Smooth muscle cell (in vitro differentiated cells): ENCODE results near the gene PKHD1. TPM values are rescaled to one million over a fixed set of nuclear protein-coding genes. Genes with fewer than 3 reads are reported as not detected.
A peak's percentile ranks its signal among the peaks of the same experiment; 100 is the strongest.

Experiments
- DNase-seq: peaks from one replicate; lab custom pipeline; 2025; ENCODE audit not compliant: unreplicated experiment; lab: John Stamatoyannopoulos, UW
- H2AFZ ChIP-seq: fragments of 200-600 bp; sonication (generic); 2 replicates; pipeline ENCODE4 v1.6.0; 2016; ENCODE audit warnings: antibody characterized with exemption, low read depth, mild to moderate bottlenecking
- H3F3A ChIP-seq: fragments of 200-600 bp; sonication (generic); 2 replicates; pipeline ENCODE4 v1.6.0; 2017; ENCODE audit warnings: antibody characterized with exemption, low read depth
- H3K27ac ChIP-seq: fragments of 200-600 bp; sonication (generic); 2 replicates; pipeline ENCODE4 v1.5.1; 2016; ENCODE audit warnings: low read depth, mild to moderate bottlenecking
- H3K27me3 ChIP-seq: fragments of 200-600 bp; sonication (generic); 2 replicates; pipeline ENCODE4 v1.6.1; 2016; ENCODE audit warnings: low read depth, mild to moderate bottlenecking
- H3K36me3 ChIP-seq: fragments of 200-600 bp; sonication (generic); 2 replicates; pipeline ENCODE4 v1.5.1; 2016; ENCODE audit warnings: low read depth
- H3K4me1 ChIP-seq: fragments of 200-600 bp; sonication (generic); 2 replicates; pipeline ENCODE4 v1.5.1; 2016; ENCODE audit warnings: low read depth
- H3K4me2 ChIP-seq: fragments of 200-600 bp; sonication (generic); 2 replicates; pipeline ENCODE4 v1.6.0; 2016; ENCODE audit warnings: mild to moderate bottlenecking
- H3K4me3 ChIP-seq: fragments of 200-600 bp; sonication (generic); 2 replicates; pipeline ENCODE4 v1.5.1; 2016; ENCODE audit warnings: mild to moderate bottlenecking
- H3K79me2 ChIP-seq: fragments of 200-600 bp; sonication (generic); 2 replicates; pipeline ENCODE4 v1.6.0; 2016; ENCODE audit warnings: low read depth, mild to moderate bottlenecking
- H3K9ac ChIP-seq: fragments of 200-600 bp; sonication (generic); 2 replicates; pipeline ENCODE4 v1.6.0; 2016; ENCODE audit warnings: low read depth
- H3K9me3 ChIP-seq: fragments of 200-600 bp; sonication (generic); replicated peaks from 2 replicates; pipeline ENCODE4 v1.5.1; 2016; ENCODE audit warnings: low read depth
- H4K20me1 ChIP-seq: fragments of 200-600 bp; sonication (generic); 2 replicates; pipeline ENCODE4 v1.6.0; 2016; ENCODE audit warnings: low read depth
- WGBS: methylation state at CpG from one replicate; pipeline ENCODE4 v1.1.7; 2016; ENCODE audit warnings: low lambda C conversion rate; 5-methylcytosine and 5-hydroxymethylcytosine counted together
- polyA plus RNA-seq: library from polyadenylated mRNA; unstranded; fragments of >200 nt; fragmentation: Nextera tagmentation; extraction: Ambion mirVana; gene quantifications from 2 replicates; pipeline ENCODE4 v1.2.1, GENCODE V29; 2016
- total RNA-seq: library from RNA; depleted of rRNA; stranded (reverse); fragments of >200 nt; gene quantifications from 2 replicates; pipeline ENCODE4 v1.2.3, GENCODE V29; 2014
- TF ChIP-seq, protein P1 (sequence below): fragments of 200-600 bp; sonication (generic); IDR thresholded peaks from 2 replicates; pipeline ENCODE4 v1.5.1; 2017; ENCODE audit warnings: borderline replicate concordance, mild to moderate bottlenecking, antibody characterized with exemption; ENCODE audit not compliant: insufficient read depth, poor library complexity, severe bottlenecking

Gene PKHD1
- total and polyA plus RNA-seq, 2 experiments from 2014 or later = not detected

- TF ChIP-seq, protein P1, sequence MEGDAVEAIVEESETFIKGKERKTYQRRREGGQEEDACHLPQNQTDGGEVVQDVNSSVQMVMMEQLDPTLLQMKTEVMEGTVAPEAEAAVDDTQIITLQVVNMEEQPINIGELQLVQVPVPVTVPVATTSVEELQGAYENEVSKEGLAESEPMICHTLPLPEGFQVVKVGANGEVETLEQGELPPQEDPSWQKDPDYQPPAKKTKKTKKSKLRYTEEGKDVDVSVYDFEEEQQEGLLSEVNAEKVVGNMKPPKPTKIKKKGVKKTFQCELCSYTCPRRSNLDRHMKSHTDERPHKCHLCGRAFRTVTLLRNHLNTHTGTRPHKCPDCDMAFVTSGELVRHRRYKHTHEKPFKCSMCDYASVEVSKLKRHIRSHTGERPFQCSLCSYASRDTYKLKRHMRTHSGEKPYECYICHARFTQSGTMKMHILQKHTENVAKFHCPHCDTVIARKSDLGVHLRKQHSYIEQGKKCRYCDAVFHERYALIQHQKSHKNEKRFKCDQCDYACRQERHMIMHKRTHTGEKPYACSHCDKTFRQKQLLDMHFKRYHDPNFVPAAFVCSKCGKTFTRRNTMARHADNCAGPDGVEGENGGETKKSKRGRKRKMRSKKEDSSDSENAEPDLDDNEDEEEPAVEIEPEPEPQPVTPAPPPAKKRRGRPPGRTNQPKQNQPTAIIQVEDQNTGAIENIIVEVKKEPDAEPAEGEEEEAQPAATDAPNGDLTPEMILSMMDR = no peak
- no peaks in the 10 kb centered on the region for H3F3A ChIP-seq
- no peak overlapping the region for H3K4me2 ChIP-seq
- no peaks in the 10 kb centered on the region for H4K20me1 ChIP-seq
- no peak overlapping the region for H3K27ac ChIP-seq
- no peaks in the 10 kb centered on the region for H3K36me3 ChIP-seq
- no peak overlapping the region for H2AFZ ChIP-seq
- H3K4me3 ChIP-seq = no peak overlapping the region
- H3K9me3 ChIP-seq = no peaks in the 10 kb centered on the region
- no peaks in the 10 kb centered on the region for H3K27me3 ChIP-seq
- no peak overlapping the region for H3K9ac ChIP-seq
- no peaks in the 10 kb centered on the region for H3K79me2 ChIP-seq
- no peaks in the 10 kb centered on the region for H3K4me1 ChIP-seq
- WGBS = 88% methylated on average over 3 of the region's 3 CpGs
- no peak for DNase-seq
Measured at GRCh38 chr6:51584163-51584562, 503.2 kb downstream of the PKHD1 start.

GRCh38 chr6:51578994-51579393 is 508.4 kb downstream of the PKHD1 start:
- Histone ChIP-seq H3K36me3 (no peaks in the 10 kb centered on the region), H3K9ac (no peak overlapping the region), H3F3A (no peaks in the 10 kb centered on the region), H3K27me3 (no peaks in the 10 kb centered on the region), H3K4me3 (no peak overlapping the region), H3K9me3 (no peaks in the 10 kb centered on the region), H4K20me1 (no peaks in the 10 kb centered on the region), H2AFZ (peak overlapping the region; percentile 11), H3K4me2 (no peak overlapping the region), H3K79me2 (no peaks in the 10 kb centered on the region), H3K4me1 (no peaks in the 10 kb centered on the region), H3K27ac (no peak overlapping the region)
- WGBS = 45% methylated on average over 5 of the region's 5 CpGs
- TF ChIP-seq, protein P1 = no peak
- DNase-seq = no peak

GRCh38 chr6:51578362-51578761 is 509.1 kb downstream of the PKHD1 start:
- H2AFZ ChIP-seq = peak overlapping the region; percentile 11
- no peak overlapping the region for H3K9ac ChIP-seq
- no peaks in the 10 kb centered on the region for H3K9me3 ChIP-seq
- H3K27ac ChIP-seq = no peak overlapping the region
- TF ChIP-seq, protein P1 = no peak
- no peaks in the 10 kb centered on the region for H3K27me3 ChIP-seq
- H3K4me1 ChIP-seq = no peaks in the 10 kb centered on the region
- H4K20me1 ChIP-seq = no peaks in the 10 kb centered on the region
- no peak overlapping the region for H3K4me3 ChIP-seq
- H3K4me2 ChIP-seq = no peak overlapping the region
- H3K36me3 ChIP-seq = no peaks in the 10 kb centered on the region
- H3K79me2 ChIP-seq = no peaks in the 10 kb centered on the region
- no peaks in the 10 kb centered on the region for H3F3A ChIP-seq
- no peak for DNase-seq
- 91% methylated on average over 2 of the region's 2 CpGs for WGBS

DNA sequence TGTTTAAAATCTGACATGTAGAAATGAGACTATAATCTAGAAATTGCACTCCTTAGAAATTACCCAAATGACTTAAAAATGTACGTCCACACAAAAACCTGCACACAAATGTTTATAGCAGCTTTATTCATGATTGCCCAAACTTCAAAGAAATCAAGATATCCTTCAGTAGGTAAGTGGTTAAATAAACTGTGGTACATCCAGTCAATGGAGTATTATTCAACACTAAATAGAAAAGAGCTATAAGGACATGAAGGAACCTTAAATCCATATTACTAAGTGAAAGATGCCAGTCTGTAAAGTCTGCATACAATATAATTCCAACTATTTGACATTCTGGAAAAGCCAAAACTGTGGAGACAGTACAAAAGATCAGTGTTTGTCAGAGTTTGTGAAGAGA is 513.4 kb downstream of the PKHD1 start:
- TF ChIP-seq, protein P1 = no peak
- Histone ChIP-seq H3K36me3 (no peaks in the 10 kb centered on the region), H3K9me3 (no peaks in the 10 kb centered on the region), H3F3A (no peaks in the 10 kb centered on the region), H3K27ac (no peak overlapping the region), H4K20me1 (no peaks in the 10 kb centered on the region), H3K79me2 (no peaks in the 10 kb centered on the region), H3K27me3 (no peaks in the 10 kb centered on the region), H3K4me2 (no peak overlapping the region), H2AFZ (no peak overlapping the region), H3K4me1 (no peaks in the 10 kb centered on the region), H3K4me3 (no peak overlapping the region), H3K9ac (no peak overlapping the region)
- WGBS = 93% methylated on average over 1 of the region's 1 CpG
- no peak for DNase-seq
